GM04504 (cell line): ENCODE measurements around the gene FTCD.
"Not testable (repeated sequence)": the region's sequence is repeated elsewhere in the genome, so short reads cannot be mapped to it uniquely, and the experiment has no call there.

Source experiments
- DNase-seq: peaks from one replicate; pipeline ENCODE4 v3.0.0-alpha.2; 2012; ENCODE audit warnings: low read depth

FTCD gene

DNA sequence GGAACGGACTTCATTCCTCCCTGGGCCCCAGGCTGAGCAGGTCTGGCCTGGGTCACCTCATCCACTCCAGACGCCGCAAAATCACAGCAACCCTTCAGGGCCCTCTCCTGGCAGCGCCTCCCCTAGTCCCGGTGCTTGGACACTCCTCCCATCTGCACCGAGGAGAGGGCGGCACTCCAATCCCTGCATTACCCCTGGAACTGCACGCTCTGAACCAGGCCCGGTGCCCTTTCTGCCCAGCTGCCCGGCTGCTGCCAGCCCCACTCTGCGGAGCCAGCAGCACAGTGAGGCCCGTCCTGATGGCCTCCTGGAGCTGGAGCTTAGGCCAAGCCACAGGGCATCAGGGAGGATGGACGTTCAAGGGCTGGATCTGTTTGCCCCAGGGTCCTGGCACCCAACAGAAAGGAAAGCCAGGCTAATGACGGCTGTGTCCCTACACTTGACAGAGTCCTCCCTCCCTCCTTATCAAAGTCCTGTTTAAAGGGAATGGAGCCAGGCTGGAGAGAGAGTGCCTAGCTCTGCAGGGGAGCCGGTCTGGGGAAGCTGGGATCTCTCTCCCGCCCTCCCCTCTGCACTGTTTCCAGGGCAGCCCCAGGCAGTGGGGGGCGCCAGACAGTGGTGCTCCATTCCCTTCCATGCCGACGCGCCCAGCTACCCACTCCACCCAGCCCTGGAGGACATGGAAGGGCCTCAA, 44.7 kb downstream of the FTCD start:
- no peak for DNase-seq

GRCh38 chr21:46109313-46110221, 45.8 kb downstream of the FTCD start:
- DNase-seq, result no peak

DNA sequence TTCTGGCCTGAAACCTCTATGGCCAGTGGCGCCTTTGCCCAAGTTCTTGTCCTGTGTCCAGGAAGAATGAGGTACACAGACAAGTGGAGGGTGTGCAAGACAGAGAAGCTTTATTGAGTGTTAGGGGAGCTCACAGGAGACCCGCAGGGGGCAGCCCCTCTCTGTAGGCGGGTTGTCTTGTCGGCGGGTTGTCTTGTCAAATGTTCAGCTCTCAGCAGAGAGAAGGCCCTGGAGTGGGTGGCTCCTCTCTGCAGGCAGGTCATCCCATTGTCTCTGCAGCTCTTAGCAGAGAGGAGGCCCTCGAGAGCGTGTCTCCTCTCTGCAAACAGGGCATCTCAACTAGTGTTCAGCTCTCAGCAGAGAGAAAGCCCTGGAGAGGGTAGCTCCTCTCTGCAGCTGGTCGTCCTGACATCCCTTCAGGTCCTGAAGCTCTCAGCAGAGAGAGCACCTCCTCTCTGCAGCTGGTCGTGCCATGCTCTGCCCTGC, 46.5 kb downstream of the FTCD start:
- DNase-seq, result no peak

GRCh38 chr21:46107376-46107775, 48.0 kb downstream of the FTCD start:
- DNase-seq, result not testable (repeated sequence)

DNA sequence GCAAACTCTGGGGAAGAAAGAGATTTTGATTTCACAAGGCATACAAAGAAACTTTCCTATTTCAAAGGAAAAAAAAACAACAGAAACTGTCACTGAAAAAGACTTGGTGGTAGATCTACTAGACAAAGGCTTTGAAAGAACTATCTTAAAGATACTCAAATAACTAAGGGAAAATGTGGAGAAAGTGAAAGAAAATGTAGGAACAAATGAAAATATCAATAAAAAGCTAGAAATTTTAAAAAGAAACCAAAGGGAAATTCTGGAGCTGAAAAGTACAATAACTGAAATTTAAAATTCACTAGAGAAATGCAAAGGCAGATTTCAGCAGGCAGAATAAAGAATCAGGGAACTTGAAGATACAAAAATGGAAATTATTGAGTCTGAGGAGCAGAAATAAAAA, 51.3 kb downstream of the FTCD start:
- no peak for DNase-seq

GRCh38 chr21:46100906-46101305, 54.5 kb downstream of the FTCD start:
- DNase-seq, result no peak

GRCh38 chr21:46100426-46100825, 55.0 kb downstream of the FTCD start:
- DNase-seq, result peak; percentile 69

DNA sequence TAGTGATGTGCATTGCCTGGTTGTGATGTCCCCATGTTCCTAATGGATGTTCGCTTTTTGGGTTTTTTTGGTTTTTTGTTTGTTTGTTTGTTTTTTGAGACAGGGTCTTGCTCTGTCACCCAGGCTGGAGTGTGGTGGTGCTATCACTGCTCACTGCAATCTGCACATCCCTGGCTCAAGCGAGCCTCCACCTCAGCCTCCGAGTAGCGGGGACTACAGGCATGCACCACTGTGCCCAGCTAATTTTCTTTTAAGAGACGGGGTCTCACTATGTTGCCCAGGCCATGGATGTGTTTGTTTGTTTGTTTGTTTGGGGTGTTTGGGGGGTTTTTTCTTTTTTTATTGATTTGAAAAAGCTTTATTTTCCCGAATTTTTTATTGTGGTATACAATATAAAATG, 55.4 kb downstream of the FTCD start:
- no peak for DNase-seq

DNA sequence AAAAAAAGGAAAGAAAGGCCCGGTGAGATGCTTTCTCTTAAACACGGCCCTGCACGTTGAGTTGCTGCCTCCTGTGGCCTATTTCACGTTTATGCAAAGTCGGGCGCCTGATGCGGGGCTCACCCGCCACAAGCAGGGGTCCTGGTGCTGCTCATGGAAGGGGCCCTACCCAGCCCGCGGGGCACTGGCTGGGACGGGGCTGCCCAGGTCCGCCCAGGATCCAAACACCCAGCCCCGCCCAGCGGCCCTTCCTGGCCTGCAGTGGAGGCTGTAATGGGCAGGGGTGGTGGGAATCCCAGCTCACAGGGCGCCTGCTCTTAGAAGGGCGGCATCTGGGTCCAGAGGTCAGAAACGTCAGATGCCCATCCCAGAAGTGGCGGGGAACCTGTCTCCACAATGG, 55.9 kb downstream of the FTCD start:
- DNase-seq, result no peak

- DNase-seq, result no peak
These were observed 56.9 kb downstream of the FTCD start for GRCh38 chr21:46098303-46099141.

DNA sequence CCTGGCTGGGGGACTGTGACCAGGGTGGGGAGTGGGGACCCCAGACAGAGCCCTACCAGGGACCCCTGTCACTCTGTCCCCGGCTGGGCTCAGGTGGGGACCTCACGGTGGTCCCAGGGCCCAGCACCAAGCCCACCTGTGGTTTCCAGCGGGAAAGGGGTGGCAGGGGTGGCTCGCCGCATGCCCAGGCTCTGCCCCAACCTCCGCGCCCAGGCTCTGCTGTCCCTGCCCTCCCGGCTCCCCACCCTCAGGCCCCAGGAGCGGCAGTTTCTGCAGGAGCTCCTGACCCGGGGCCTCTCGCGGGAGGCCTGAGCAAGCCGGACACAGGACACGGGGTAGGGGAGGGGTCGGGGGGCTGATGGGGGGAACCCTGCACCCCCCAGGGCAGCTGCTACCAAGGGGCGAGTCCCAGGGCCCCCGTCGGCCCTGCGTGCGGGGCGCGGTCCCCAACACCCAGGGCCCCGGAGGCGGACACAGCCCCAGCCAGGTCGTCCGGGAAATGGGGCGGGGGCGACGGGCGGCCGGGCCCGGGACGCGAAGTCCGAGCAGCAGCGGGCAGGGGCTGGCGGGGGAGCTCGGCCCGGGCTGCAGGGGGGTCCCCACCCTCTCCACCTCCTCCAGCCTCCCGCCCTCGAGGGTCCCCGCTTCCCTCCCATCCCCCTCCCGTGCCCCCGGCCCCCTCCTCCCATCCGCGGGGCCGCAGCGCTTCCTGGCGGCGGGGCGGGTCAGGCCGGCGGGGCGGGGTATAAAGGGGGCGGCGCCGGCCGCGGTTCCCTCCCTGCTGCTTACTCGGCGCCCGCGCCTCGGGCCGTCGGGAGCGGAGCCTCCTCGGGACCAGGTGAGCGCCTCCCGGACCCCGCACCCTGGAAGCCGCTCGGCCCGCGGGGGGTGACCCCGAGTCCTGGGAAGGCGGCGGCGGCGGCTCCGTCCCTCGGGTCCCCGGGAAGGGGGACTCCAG, 57.8 kb downstream of the FTCD start, which contains the start of gene COL6A2:
Gene COL6A2 (plus strand): TSS at position 777 of the 958 bp plus-strand sequence.
- DNase-seq, result peak; percentile 57

DNA sequence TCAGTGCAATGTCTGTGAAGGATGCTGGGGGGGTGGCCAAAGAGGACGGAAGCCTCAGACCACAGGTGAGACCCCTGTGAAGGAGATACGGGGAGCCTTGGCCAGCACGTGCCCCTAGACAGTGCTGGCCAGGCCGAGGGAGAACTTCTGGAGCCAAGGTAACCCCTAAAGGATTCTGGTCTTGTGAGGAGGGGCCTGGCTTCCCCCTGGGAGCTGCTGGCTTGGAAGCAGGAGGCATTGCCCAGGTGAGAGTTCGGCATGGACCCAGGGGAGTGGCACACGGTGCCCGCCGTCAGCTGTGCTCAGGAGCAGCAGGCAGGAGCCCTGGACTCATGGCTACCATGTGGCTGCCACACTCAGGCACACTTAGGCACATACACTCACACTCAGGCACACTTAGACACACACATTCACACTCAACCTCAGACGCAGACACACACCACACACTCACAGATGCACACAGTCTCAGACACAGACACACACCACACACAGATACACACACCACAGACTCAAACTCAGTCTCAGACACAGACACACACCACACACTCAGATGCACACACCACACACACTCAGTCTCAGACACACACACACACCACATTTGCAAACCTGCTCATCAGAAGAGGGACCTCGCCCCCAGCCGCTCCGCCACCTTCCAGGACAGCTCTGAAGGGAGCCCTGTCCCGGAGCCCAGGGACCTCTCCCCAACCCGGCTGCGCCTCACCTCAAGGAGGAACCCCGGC, 58.6 kb downstream of the FTCD start:
- DNase-seq, result no peak

- DNase-seq, result no peak
These were observed 59.4 kb downstream of the FTCD start for GRCh38 chr21:46095814-46096595.

DNA sequence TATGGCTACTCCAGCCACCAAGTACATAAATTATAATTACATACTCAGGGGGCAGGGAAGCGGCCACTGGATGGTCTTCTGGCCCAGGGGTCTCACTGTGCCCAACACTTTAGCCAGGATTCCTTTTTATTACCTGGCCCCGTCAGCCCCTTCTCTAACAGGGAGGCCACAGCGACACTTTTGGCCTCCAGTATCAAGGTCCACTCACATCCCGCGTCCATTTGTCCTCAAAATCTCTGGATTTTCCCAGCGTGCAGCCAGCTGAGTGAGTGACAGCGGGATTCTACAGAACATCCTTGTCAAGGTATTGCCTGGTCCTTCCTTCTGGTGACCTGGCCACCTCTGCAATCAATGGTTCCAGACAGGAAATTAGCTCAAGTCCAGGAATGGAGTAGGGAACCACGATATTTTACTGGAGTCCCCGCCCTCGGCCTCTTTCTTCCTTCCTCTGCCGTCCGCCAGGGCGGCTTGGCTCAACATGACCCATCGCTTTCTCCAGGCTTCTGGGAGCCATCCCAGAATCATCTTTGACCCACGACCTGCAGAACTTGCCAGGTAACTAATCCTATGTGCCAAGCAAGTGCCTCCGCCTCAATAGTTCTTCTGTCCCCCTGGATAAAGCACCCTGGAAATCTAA, 60.2 kb downstream of the FTCD start:
- no peak for DNase-seq

GRCh38 chr21:46094401-46095082, 60.8 kb downstream of the FTCD start:
- DNase-seq, result no peak

- no peak for DNase-seq
These were observed 61.5 kb downstream of the FTCD start for GRCh38 chr21:46093668-46094400.

- DNase-seq, result no peak
These were observed 62.3 kb downstream of the FTCD start for GRCh38 chr21:46092811-46093667.
